GOT3 (cell line): Measurements from ENCODE around the gene KIAA2012.

Experiments used
- DNase-seq: peaks from one replicate; lab custom pipeline; 2025; ENCODE audit warnings: mixed read lengths; lab: John Stamatoyannopoulos, UW

Gene KIAA2012

DNA sequence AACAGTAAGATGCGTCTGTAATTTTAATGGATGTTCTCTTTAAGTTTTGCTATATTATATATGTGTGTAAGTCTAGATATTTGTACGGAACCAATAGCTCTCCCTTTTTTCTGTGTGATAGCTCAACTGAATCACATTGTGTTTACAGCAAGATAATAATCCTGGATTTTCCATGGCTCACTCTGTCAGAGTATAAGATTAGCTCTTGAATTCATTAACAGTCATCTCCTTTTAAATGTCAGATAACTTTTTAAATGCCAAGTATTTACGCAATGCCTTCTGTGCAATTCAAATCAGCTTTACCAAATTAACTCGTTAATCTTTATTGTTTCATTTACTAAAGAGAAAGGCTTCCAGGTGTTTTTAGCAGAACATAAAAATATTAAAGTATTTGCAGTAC, 76.9 kb downstream of the KIAA2012 start:
- no peak for DNase-seq

DNA sequence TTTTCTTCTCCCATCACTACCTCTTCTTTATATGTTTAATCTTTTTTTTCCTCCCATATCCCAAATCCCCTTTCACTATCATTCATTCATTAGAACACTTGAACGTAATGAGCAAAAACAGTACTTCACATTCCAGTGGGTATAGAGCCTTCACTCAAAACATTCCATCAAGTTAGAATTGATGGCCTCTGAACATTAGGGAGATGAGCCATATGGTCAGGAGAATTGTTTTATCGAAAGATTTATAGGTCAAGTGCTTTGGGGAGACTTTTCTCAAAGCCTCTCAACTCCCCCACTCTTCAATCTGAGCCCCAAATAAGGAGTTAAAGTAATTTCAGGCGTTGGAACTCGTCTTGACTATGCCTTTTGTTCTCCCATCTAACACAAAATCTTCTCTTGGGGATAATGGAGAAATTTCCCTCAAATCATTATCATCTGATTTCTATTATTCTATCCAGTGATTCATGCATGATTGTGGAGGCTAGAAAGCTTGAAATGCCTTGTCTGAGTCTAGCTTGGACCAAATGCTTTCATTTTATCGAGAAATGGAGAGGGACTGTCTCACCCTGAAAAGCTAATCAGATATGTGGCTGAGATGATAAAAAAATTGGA, 79.2 kb downstream of the KIAA2012 start:
- no peak for DNase-seq

DNA sequence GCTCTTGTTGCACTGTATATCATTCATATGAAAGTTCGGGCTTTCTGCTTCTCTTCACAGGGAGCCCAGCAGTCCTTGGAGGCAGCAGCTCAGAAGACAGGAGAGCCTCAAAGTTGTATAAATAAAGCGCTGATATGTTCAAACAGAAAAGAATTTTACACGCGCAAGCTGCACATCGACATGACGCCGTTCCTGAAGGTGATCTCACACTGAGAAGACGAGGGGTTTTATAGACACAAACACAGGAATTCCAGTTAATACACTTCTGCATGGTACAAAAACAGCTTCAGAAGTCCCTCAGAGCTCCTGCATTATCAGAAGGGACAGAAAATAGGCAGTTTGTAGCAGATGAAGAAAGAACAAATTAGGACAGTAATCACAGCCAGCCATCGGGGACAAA, 81.6 kb downstream of the KIAA2012 start:
- no peak for DNase-seq

DNA sequence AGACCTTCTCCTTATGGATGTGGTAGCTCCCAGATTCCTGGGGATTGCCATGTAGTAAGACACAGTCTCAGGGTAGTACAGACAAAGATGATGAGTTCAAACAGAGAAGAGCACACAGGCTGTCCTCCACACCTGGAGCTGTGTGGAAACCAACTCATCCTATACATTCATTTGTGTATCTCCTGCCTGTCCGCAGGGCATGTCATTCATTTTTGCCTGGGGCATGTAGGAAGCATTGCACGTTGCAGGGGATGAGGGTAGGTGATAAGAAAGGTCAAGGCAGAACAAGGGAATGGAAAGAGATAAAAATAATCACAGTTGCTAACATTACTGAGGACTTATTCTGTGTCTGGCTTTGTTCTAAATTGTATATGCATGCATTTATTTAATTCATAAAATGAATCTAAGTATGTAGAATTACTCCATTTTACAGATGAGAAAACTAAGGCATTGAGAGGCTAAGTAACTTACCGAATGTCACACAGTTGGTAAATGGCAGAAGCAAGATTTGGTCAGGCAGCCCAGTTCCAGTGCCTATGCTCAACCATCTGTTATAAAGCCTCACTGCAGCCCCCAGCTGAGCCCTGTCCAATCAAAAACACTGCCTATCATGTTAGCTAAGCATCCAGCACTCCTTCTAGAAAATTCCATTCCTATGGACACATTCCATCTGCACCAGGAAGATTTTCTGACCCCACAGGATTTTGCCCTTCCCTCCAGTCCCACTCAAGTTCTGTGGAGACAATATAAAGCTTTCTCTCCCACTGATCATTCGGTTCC, 84.3 kb downstream of the KIAA2012 start:
- no peak for DNase-seq

DNA sequence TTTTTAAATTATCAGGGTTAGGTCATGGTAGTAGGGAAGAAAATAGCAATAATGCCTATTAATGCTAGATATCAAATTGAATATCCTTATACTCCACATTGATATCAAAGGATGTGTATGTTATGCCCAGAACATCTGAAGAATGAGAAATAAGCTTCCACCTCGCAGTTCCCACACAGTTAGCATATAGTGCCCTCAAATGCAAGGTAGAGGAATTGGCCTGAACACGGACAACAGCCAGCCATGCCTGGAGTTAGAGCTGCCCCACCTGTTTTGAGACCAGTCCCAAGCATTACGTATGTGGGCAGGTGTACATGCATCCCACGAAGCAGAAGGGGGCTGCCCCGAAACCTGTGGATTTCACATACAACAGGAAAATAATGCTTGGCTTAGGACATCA, 85.7 kb downstream of the KIAA2012 start:
- no peak for DNase-seq

- DNase-seq, result no peak
Measured at GRCh38 chr2:202161151-202161835, 88.2 kb downstream of the KIAA2012 start.

GRCh38 chr2:202164411-202164810, 91.4 kb downstream of the KIAA2012 start:
- DNase-seq, result no peak

DNA sequence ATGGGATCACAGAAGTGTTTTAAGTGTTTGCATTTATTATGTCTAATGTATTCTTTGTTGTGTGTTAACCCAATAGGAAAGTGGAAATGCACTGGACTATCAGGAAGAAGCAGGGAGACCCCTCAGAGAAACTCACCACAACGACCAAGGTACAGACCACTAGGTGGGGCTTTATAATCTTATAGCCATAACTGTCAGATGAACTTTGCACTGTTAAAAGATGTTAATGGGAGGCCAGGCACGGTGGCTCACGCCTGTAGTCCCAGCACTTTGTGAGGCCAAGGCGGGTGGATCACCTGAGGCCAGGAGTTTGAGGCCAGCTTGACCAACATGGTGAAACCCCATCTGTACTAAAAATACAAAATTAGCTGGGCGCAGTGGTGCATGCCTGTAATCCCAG, 92.2 kb downstream of the KIAA2012 start:
- no peak for DNase-seq

DNA sequence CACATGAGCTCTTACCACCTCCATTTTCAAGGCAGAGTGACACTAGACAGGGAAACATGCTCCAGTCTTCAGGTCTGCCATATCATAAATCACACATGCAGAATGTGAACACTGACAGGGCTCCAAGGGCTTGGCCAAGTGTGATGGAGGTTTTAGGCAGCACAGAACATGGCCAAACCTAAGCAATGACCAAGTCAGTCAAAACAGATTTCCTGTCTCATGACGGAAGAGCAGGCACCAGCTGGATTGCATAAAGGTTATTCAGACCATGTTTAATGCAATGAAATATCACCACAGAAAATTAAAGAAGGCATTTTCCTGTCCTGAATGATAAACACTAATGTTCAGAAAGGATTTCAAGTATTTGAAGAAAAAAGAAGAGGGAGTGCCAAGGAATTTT, 92.9 kb downstream of the KIAA2012 start:
- no peak for DNase-seq

DNA sequence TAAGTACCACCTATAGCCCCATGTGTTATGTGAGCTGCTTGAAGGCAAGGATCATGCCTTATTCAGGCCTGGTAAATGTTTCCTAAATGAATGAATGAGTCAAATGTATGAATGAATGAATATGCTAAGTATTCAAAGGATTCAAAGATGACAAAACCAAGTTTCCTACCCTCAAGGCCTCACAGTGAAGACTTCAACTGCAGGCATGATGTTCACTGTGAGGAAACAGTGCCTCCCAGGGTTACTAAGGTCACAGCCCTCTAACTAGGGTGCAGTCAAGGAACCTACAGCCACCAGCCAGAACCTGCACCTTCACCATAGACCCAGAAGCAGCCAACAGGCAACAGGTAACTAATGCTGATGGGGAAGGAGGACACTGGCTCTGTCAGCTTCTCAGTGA, 96.1 kb downstream of the KIAA2012 start:
- no peak for DNase-seq

DNA sequence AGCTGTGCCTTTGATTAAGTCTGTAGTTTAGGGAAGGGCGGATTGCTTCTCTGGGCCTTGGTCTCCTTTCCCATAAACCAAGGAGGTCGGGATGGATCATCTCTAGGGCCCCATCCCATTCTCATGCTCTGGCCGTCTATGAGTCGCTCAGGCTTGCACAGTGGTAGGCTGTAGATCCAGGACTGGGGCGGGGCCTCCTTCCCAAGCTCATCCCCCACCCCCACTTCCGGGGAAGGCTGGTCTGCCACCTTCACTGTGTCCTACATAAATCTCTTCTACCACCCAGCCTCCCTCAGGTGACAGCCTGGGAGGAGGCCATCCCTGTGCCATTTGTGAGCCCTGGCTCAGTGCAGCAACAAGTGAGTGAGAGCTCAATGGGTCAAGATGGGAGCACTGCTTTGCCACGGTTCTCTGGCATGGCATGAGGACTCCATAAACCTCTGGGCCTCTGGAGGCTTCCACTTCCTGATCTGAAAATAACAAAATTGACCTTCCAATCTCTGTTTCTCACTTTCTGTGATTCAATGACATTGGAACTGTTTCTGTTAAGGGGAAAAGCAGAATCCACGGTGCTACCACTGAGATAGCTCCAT, 96.9 kb downstream of the KIAA2012 start:
- no peak for DNase-seq

GRCh38 chr2:202171241-202171825, 98.3 kb downstream of the KIAA2012 start:
- DNase-seq, result no peak

DNA sequence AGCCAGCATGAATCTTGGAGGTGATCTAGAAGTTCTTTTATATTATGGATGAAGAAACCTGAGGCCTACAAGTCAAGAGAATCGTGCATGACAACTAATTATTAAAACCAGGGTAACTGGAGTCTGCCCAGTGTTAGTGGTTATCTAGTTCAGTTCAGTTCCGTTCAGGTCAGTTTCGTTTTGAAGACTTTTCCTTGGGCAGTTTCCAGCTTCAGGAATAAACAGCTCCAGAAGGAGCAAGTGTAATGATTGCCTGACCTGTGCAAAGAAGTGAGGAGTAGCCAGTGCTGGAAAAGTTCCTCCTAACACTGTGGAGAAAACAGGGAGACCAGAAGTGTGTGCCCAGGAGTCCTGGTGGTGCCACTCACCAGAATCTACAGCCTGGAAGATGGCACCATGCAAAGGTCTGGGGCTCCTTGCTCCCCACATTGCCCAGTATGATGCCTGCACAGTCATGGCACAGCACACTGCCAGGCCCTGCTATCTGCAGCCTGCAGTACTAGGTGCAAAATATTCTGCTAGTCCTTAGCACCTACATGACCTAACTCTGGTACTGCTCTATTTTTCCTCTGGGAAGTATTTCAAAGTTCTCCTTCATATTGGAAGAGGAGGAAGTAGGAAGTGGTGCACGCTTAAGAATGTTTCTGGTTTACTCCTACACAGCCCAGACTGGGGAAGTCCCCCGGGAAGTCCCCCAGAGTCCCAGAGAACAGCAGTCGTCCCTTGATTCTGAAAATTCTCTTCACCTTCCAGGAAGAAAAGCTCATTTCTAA, 99.6 kb downstream of the KIAA2012 start:
- DNase-seq, result no peak

- no peak for DNase-seq
Measured at GRCh38 chr2:202178346-202178958, 105.4 kb downstream of the KIAA2012 start.

- no peak for DNase-seq
Measured at GRCh38 chr2:202184557-202184956, 111.5 kb downstream of the KIAA2012 start.

GRCh38 chr2:202185156-202185555, 112.1 kb downstream of the KIAA2012 start:
- DNase-seq, result no peak

DNA sequence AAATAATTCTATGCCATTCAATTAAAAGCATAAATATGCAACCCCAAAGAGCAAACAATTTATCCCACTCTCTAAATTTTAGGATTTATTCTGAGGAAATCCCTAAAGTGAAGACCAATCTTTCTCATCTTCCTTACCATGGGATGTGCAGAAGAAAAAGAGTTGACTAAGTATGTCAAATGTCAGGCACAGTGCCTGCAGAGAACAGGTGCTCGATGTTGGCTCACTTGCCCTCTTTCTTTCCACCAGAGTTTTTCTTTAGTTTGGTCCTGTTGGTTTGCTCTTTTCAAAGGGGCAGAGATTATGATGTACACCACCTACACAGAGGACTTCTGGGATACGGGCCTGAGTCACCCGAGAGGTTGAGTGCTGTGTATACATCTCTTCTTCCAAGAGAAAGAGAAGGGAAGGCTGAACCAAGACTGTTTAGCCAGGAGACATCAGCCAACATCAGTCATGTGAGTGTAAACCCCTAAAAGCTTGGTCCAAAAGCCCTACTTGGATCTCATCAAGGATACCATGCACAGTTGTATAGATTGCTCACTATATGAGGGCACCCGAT, 113.7 kb downstream of the KIAA2012 start:
- no peak for DNase-seq

DNA sequence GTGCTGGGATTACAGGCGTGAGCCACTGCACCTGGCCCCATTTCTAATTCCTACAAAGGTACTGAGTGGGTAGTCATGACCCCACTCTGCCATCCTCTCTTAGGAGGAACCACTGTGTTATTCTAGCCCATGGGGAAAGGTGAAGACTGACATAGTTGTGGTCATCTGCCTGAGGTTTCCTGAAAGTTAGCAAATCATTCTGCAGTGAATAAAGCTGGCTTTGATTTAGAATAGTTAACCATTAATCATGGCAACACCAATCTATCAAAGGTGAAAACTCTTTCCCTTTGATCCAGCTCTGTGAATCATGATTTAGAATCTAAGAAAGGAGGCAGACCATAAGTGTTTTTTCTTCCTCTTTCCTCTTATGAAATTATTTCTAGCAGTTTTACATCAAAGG, 114.5 kb downstream of the KIAA2012 start:
- DNase-seq, result no peak

GRCh38 chr2:202193305-202193704, 120.2 kb downstream of the KIAA2012 start:
- DNase-seq, result no peak

DNA sequence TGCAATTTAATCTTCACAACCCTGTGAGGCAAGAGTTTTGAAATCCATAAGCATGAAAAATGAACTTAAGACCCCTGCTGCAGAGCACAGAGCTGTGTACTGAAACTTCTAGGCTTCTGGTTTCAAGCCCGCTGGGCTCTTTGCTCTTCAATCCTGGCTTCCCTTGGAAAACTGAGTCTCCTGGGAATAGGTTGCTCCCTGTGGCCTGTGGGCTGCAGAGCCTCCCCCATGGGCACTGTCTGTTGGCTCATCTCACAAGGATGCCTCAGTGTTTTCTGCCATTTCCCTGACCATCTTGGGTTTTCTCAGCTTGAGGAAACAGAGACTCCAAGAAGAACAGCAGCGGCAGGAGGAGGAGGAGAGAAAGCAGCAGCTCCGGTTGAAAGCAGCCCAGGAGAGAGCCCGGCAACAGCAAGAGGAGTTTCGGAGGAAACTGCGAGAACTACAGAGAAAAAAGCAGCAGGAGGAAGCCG, 120.9 kb downstream of the KIAA2012 start:
- DNase-seq, result no peak

- DNase-seq, result no peak
Measured at GRCh38 chr2:202194418-202194817, 121.4 kb downstream of the KIAA2012 start.
